KMS-11 (cell line): Measurements from ENCODE around the gene GTF2H1.

Experiments used
- H2AFZ ChIP-seq: fragments of 200-600 bp; sonication (generic); 2 replicates; pipeline ENCODE4 v1.6.1; 2016; ENCODE audit warnings: antibody characterized with exemption, mixed run types, low read depth
- H3K27ac ChIP-seq: fragments of 200-600 bp; sonication (generic); 2 replicates; pipeline ENCODE4 v1.6.1; 2016; ENCODE audit warnings: mild to moderate bottlenecking, mixed run types
- H3K27me3 ChIP-seq: fragments of 200-600 bp; sonication (generic); 2 replicates; pipeline ENCODE4 v1.6.1; 2017; ENCODE audit warnings: mild to moderate bottlenecking, low read depth, mixed run types, moderate library complexity; ENCODE audit not compliant: insufficient read depth
- H3K36me3 ChIP-seq: fragments of 200-600 bp; sonication (generic); 2 replicates; pipeline ENCODE4 v1.6.1; 2017; ENCODE audit warnings: mild to moderate bottlenecking, mixed run types; ENCODE audit not compliant: insufficient read depth
- H3K4me1 ChIP-seq: fragments of 200-600 bp; sonication (generic); 2 replicates; pipeline ENCODE4 v1.6.1; 2016; ENCODE audit warnings: mild to moderate bottlenecking, low read depth, mixed run types; ENCODE audit not compliant: poor library complexity, severe bottlenecking
- H3K4me2 ChIP-seq: fragments of 200-600 bp; sonication (generic); 2 replicates; pipeline ENCODE4 v1.7.0; 2016; ENCODE audit warnings: mild to moderate bottlenecking, mixed run types
- H3K4me3 ChIP-seq: fragments of 200-600 bp; sonication (generic); IDR thresholded peaks from 2 replicates; pipeline ENCODE4 v1.6.1; 2017; ENCODE audit warnings: low read depth, low read length, mixed read lengths; ENCODE audit not compliant: insufficient read depth
- H3K79me2 ChIP-seq: fragments of 200-600 bp; sonication (generic); 2 replicates; pipeline ENCODE4 v1.6.1; 2016; ENCODE audit warnings: low read depth, mixed run types; ENCODE audit not compliant: insufficient read depth
- H3K9ac ChIP-seq: fragments of 200-600 bp; sonication (generic); 2 replicates; pipeline ENCODE4 v1.6.1; 2016; ENCODE audit warnings: mild to moderate bottlenecking, mixed run types
- H4K20me1 ChIP-seq: fragments of 200-600 bp; sonication (generic); 2 replicates; pipeline ENCODE4 v1.6.1; 2016; ENCODE audit warnings: mild to moderate bottlenecking, mixed run types; ENCODE audit not compliant: insufficient read depth
- TF ChIP-seq, protein P1 (sequence below): fragments of 200-600 bp; sonication (generic); conservative IDR thresholded peaks from 2 replicates; pipeline ENCODE4 v1.6.1; 2017; ENCODE audit warnings: low read depth, mild to moderate bottlenecking, antibody characterized with exemption, low read length, moderate library complexity, mixed read lengths

GTF2H1 gene

DNA sequence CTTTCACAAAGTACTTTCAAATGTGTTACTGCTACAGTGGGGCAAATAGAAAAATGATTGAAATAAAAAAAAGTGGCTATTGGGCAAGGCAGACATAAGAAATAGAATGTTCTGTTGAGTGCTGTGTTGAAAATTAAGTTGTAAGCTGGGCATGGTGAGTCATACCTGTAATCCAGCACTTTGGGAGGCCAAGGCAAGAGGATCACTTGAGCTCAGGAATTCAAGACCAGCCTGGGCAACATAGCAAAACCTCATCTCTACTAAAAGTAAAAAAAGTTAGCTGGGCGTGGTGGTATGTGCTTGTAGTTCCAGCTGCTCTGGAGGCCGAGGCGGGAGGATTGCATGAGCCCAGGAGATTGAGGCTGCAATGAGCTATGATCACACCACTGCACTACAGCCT lies 45.1 kb downstream of the GTF2H1 start:
- H3K27me3 ChIP-seq: no peaks in the 10 kb centered on the region
- H2AFZ ChIP-seq: no peak overlapping the region
- H3K9ac ChIP-seq: no peak overlapping the region
- H4K20me1 ChIP-seq: no peaks in the 10 kb centered on the region
- TF ChIP-seq, protein P1, sequence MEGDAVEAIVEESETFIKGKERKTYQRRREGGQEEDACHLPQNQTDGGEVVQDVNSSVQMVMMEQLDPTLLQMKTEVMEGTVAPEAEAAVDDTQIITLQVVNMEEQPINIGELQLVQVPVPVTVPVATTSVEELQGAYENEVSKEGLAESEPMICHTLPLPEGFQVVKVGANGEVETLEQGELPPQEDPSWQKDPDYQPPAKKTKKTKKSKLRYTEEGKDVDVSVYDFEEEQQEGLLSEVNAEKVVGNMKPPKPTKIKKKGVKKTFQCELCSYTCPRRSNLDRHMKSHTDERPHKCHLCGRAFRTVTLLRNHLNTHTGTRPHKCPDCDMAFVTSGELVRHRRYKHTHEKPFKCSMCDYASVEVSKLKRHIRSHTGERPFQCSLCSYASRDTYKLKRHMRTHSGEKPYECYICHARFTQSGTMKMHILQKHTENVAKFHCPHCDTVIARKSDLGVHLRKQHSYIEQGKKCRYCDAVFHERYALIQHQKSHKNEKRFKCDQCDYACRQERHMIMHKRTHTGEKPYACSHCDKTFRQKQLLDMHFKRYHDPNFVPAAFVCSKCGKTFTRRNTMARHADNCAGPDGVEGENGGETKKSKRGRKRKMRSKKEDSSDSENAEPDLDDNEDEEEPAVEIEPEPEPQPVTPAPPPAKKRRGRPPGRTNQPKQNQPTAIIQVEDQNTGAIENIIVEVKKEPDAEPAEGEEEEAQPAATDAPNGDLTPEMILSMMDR: no peak
- no peaks in the 10 kb centered on the region for H3K79me2 ChIP-seq
- no peak overlapping the region for H3K4me2 ChIP-seq
- H3K36me3 ChIP-seq: no peaks in the 10 kb centered on the region; the same call in 1 of the 2 replicates
- H3K4me3 ChIP-seq: no peak overlapping the region
- no peaks in the 10 kb centered on the region for H3K4me1 ChIP-seq
- H3K27ac ChIP-seq: no peak overlapping the region

DNA sequence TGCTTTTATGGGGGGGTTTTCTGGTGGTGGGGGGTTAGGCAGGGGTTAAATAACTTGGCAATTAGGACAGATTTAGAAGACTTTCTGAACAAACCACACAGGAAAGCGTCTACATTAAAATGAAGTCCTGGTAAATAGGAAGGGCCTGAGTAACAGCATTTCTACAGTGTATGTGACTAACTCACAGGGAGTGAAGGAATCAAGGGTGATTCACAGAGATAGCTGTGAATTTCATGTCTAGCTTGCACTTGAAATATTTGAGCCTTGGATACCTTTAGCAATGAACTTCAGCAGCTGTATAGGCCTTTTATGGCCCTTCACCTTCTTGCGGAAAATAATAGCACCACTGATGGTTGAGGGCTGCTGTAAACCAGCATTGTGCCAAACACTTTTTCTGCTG lies 45.9 kb downstream of the GTF2H1 start:
- H3K79me2 ChIP-seq: no peaks in the 10 kb centered on the region
- no peaks in the 10 kb centered on the region for H4K20me1 ChIP-seq
- TF ChIP-seq, protein P1: no peak
- H3K4me2 ChIP-seq: no peak overlapping the region
- no peak overlapping the region for H3K9ac ChIP-seq
- H3K36me3 ChIP-seq: no peaks in the 10 kb centered on the region; the same call in 1 of the 2 replicates
- H3K27ac ChIP-seq: no peak overlapping the region
- no peak overlapping the region for H3K4me3 ChIP-seq
- H2AFZ ChIP-seq: no peak overlapping the region
- no peaks in the 10 kb centered on the region for H3K27me3 ChIP-seq
- H3K4me1 ChIP-seq: no peaks in the 10 kb centered on the region

DNA sequence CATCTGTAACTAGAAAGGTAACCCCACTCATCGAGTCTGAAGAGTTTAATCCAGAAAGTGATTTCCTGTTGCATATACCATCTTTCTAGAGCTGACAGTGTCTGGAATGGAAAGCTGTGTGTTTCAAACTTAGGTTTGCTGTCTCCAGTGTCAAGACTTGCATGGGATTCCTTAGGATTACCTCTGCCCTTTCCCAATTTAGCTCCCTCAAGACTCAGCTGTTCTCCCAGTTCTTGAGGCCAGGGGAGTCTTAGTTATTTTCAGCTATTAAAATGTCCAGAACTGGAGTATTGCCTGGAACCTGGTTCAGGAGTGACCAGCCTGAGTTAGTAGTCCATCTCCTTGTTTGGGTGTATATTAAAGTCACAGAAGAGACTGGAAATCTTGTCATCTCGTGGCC lies 47.0 kb downstream of the GTF2H1 start:
- no peak overlapping the region for H3K27ac ChIP-seq
- no peak overlapping the region for H3K4me2 ChIP-seq
- no peaks in the 10 kb centered on the region for H3K79me2 ChIP-seq
- no peak overlapping the region for H3K4me3 ChIP-seq
- H3K4me1 ChIP-seq: no peaks in the 10 kb centered on the region
- no peaks in the 10 kb centered on the region for H3K27me3 ChIP-seq
- H3K36me3 ChIP-seq: no peaks in the 10 kb centered on the region; the same call in 1 of the 2 replicates
- H3K9ac ChIP-seq: no peak overlapping the region
- TF ChIP-seq, protein P1: no peak
- no peaks in the 10 kb centered on the region for H4K20me1 ChIP-seq
- no peak overlapping the region for H2AFZ ChIP-seq

DNA sequence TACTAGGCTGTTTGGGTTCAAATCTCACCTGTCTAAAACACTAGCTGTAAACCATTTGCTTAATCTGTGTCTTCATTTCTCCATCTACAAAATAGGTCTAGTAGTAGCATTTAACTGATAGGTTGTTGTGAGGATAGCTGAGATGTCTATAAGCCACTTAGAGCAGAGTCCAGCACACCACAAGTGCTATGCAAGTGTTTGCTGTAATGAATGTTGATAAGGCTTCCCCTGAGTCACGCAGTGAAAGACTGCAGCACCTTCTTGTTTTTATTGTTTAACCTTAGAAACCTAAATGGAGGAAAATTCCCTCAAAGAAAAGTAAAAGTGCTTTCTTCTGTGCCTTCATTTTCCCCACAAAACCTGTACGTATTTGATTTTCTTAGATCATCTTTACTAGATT lies 48.9 kb downstream of the GTF2H1 start:
- H3K4me3 ChIP-seq: no peak overlapping the region
- TF ChIP-seq, protein P1: no peak

More for the DNA sequence above, 48.9 kb downstream of the GTF2H1 start:
- Histone ChIP-seq H3K4me2 (no peak overlapping the region), H4K20me1 (no peaks in the 10 kb centered on the region), H3K79me2 (no peaks in the 10 kb centered on the region), H3K27ac (no peak overlapping the region), H3K9ac (no peak overlapping the region), H3K27me3 (no peaks in the 10 kb centered on the region), H2AFZ (no peak overlapping the region), H3K4me1 (no peaks in the 10 kb centered on the region), H3K36me3 (no peaks in the 10 kb centered on the region)
